GM19324 (cell line): ENCODE measurements around the gene MLST8.

ENCODE experiments used
- ATAC-seq: cut with Tn5 transposase; IDR thresholded peaks from one replicate; pipeline ENCODE4 v1.9.1; 2021; ENCODE audit warnings: mild to moderate bottlenecking, moderate library complexity; ENCODE audit not compliant: unreplicated experiment, low FRiP score

The MLST8 gene

DNA sequence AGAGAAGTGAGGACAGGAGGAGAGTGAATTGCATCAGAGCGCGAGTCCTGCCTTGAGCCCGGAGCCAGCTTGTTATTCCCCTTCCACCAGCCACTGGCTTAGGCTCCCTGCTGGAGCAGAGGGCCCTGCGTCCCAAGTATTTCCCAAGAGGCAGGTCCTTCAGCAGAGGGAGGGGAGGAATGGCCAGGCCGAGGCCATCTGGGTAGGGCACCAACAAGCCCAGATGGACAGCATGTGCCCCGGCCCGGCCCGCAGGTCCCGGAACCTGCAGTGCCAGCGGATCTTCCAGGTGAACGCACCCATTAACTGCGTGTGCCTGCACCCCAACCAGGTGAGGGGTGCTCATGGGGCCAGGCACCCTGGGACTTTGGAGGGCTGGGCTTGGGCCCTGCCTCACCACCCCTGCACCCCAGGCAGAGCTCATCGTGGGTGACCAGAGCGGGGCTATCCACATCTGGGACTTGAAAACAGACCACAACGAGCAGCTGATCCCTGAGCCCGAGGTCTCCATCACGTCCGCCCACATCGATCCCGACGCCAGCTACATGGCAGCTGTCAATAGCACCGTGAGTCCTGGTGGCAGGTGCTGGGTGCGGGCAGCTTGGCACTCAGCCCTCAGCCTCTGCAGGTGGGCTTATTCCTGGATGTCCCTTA lies 1.7 kb downstream of the MLST8 start:
- no peak for ATAC-seq

- ATAC-seq = no peak
Measured at GRCh38 chr16:2207872-2208271, 2.6 kb downstream of the MLST8 start.

GRCh38 chr16:2208308-2208707 lies 3.1 kb downstream of the MLST8 start:
- no peak for ATAC-seq

DNA sequence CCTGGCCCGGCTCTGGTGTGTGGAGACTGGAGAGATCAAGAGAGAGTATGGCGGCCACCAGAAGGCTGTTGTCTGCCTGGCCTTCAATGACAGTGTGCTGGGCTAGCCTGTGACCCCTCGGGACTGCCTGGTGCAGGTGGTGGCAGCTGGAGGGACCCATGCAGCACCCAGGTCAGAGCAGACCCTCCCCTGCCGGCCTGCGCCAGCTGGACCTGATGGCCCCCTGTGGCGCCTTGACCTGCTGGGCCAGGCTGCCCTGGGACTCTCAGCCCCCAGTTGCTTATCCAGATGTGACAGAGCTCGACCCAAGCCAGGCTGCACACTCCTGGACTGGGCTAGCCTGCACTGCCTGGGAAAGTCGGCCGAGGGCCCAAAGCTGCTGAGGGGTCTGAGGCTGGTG lies 3.5 kb downstream of the MLST8 start:
- ATAC-seq = no peak

- ATAC-seq = no peak
Measured at GRCh38 chr16:2209258-2210008, 4.2 kb downstream of the MLST8 start.

DNA sequence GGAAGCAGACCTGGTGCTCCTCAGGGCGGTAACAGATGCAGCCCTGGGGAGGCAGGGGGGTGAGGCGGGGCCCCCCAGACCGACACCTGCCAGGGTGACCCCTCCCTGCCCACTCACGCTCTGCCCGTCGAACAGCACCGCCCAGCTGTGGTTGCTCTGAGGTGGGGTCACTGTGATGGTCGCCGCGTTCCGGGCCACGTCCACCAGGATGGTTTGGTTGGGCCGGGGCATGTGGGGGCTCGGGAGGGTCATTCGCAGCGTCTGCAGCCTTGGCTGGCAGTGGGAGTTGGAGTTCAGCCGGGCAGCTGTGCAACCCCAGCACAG lies 4.7 kb downstream of the MLST8 start:
- ATAC-seq = no peak

- ATAC-seq = no peak
Measured at GRCh38 chr16:2210386-2211365, 5.4 kb downstream of the MLST8 start, which contains the start of gene BRICD5. Gene BRICD5 (minus strand): TSS chr16:2210863. CDS start chr16:2210833, 30 bp downstream.

GRCh38 chr16:2211923-2212347 lies 6.7 kb downstream of the MLST8 start:
- ATAC-seq = no peak

DNA sequence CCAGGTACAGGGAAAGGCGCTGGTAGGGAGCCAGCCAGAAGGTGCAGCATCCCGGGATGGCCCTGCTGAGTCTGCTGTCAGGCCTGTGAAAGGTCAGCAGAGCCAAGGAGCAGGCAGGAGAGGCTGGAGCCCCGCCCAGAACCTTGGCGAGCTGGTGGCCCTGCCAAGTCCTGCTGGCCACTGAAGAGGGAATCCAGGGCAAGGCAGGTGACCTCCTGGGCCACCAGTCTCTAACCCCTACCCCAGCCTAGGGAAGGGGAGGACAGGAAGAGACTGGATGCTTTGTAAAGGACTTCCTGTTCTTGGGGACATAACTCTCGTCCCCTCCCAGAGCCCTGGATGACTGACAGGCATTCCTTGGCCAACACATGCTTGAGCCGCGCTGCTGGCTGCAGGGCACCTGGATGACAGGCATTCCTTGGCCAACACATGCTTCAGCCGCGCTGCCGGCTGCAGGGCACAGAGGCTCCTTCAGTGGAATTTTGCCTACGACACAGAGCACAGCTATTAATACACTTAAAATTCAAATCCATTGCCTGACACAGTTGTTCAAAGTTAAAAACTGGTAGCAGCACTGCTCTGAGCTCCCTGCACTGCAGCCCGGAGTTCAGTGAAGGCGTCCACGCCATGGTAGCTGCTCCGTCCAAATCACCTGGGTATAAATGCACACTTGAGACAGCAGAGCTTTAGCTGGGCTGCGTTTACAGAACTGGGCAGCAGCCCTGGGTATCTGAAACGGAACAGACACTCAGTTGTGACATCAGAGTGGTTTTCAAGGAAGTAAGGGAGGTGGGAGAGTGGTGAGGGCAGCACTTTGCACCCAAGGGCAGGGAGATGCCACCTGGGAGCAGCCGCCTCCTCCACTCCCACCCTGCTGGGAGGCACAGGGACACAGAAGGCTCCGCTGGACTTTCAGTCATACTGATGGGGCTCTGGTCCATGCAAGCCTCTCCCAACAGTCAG lies 7.4 kb downstream of the MLST8 start:
- ATAC-seq = no peak

GRCh38 chr16:2213817-2214718 lies 8.8 kb downstream of the MLST8 start:
- ATAC-seq = peak; percentile 13

- peak; percentile 84 for ATAC-seq
Measured at GRCh38 chr16:2214719-2214968, 9.4 kb downstream of the MLST8 start, which contains the start of gene PGP. Gene PGP (minus strand): TSS chr16:2214840. CDS start chr16:2214777, 63 bp downstream.

GRCh38 chr16:2216330-2216729 lies 11.1 kb downstream of the MLST8 start:
- no peak for ATAC-seq

GRCh38 chr16:2223221-2223941 lies 18.1 kb downstream of the MLST8 start, which contains the start of gene E4F1:
Gene E4F1 (plus strand): TSS chr16:2223591. CDS start chr16:2223614, 23 bp downstream.
- ATAC-seq = peak; percentile 93

DNA sequence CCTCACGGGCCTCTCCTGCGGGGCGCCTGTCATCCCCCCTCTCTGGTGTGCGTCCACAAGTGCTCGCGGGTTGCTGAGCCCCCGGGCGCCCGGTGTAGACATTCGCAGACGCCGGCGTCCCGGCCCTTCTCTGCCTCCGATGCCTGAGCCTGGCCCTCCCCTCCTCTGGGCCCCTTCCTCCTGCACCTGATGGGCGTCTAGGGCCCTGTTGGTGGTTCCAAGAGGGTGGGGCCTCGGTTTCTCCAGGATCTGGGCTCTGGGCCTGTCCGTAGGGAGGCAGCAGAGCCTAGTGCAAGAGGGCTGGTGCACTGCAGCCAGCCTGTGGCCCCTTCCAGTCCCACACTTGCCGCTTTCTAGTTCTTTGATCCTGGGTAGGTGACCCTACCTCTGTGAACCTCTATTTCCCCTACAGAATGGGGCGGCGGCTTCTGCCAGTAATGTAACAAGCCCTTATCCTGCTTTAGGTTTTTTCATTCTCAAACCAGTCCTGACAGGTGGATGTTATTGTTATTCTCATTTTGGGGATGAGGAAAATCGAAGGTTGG lies 18.8 kb downstream of the MLST8 start:
- peak; percentile 19 for ATAC-seq

DNA sequence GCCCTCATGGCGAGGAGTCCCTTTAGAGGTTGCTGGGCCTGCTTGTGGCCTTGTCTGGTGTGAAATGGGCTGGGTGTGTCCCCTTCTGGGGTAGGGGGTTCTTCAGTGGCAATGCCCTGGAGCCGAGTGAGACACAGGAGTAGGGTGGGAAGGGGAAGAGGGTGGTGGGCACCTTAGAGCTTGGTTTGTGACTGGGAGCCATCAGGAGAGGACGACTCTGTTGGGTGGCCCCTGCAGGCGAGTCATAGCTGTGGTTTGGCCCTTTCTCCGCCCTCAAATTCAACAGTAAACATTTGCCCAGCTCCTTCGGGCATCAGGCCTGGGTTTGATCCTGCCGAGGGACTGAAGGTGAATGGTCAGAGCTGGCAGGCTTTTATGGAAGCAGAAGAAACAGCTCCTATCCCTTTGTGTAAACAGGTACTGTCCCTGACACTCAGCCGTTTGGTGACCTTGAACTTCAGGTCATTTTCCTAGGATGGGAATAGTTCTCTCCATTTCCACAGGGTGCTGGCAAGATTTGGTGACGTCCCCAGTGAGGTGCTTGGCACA lies 21.1 kb downstream of the MLST8 start:
- no peak for ATAC-seq

DNA sequence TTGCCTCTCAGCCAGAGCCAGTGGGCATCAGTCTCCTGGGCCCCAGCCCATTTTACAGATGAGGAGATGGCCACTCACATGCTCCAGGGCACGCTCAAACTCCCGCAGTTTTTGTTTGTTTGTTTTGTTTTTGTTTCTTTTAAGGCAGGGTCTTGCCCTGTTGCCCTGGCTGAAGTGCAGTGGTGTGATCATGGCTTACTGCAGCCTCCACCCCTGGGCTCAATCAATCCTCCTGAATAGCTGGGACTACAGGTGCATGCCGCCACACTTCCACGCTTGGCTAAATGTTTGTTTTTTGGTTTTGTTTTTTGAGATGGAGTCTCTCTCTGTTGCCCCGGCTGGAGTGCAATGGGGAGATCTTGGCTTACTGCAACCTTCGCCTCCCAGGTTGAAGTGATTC lies 21.7 kb downstream of the MLST8 start:
- ATAC-seq = no peak

DNA sequence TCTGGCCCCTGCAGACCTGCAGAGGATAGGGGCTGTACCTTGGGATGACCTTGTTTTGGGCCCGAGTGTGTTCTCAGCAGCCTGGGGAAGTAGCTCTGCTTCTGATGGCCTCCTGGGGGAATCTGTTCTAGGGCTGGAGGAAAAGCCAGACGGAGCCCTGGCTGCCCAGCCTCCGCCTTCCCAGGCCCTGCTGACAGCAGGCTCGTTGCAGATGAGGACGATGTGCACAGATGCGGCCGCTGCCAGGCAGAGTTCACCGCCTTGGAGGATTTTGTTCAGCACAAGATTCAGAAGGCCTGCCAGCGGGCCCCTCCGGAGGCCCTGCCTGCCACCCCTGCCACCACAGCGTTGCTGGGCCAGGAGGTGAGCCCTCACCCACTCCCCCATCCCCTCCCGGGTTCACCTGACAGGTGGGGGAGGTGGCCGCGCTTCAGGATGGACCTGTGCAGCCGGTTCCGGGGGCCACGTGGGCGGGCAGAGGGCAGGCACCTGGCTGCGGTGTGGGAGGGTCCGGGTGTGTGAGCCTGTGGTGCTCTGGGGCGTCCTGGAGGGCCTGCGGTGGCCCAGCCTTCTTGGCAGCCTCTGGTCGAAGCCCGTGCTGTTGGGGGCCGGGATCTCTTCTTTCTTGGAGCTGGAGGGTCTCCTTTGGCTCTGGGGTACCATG lies 23.0 kb downstream of the MLST8 start:
- ATAC-seq = no peak
